SIG-M5 treated with dmso at 0.1 percent for 504 hours (cell line): ENCODE measurements around the gene TP73.

Experiments
- DNase-seq: peaks from one replicate; lab custom pipeline; 2025; ENCODE audit not compliant: unreplicated experiment; lab: John Stamatoyannopoulos, UW

Gene TP73

GRCh38 chr1:3683992-3684391 lies 31.7 kb downstream of the TP73 start:
- DNase-seq, result no peak

- no peak for DNase-seq
Measured at GRCh38 chr1:3685222-3685621, 32.9 kb downstream of the TP73 start.

GRCh38 chr1:3685906-3686305 lies 33.6 kb downstream of the TP73 start:
- DNase-seq, result no peak

- no peak for DNase-seq
Measured at GRCh38 chr1:3687504-3687903, 35.2 kb downstream of the TP73 start.

GRCh38 chr1:3688356-3689137 lies 36.2 kb downstream of the TP73 start:
- no peak for DNase-seq

GRCh38 chr1:3689138-3689750 lies 36.9 kb downstream of the TP73 start:
- DNase-seq, result no peak

GRCh38 chr1:3690282-3691065 lies 38.2 kb downstream of the TP73 start:
- no peak for DNase-seq

- DNase-seq, result no peak
Measured at GRCh38 chr1:3691421-3692204, 39.3 kb downstream of the TP73 start.

- DNase-seq, result no peak
Measured at GRCh38 chr1:3692598-3692997, 40.3 kb downstream of the TP73 start.

- no peak for DNase-seq
Measured at GRCh38 chr1:3693321-3693720, 41.0 kb downstream of the TP73 start.

- peak; percentile 10 for DNase-seq
Measured at GRCh38 chr1:3695326-3696217, 43.3 kb downstream of the TP73 start.

GRCh38 chr1:3696689-3697088 lies 44.4 kb downstream of the TP73 start:
- no peak for DNase-seq

GRCh38 chr1:3697104-3697503 lies 44.8 kb downstream of the TP73 start:
- DNase-seq, result no peak

GRCh38 chr1:3697810-3698209 lies 45.5 kb downstream of the TP73 start:
- no peak for DNase-seq

- no peak for DNase-seq
Measured at GRCh38 chr1:3698660-3699408, 46.5 kb downstream of the TP73 start.

- DNase-seq, result no peak
Measured at GRCh38 chr1:3699596-3699995, 47.3 kb downstream of the TP73 start.

- no peak for DNase-seq
Measured at GRCh38 chr1:3700631-3701030, 48.3 kb downstream of the TP73 start.

GRCh38 chr1:3702528-3702927 lies 50.2 kb downstream of the TP73 start:
- DNase-seq, result no peak

- DNase-seq, result no peak
Measured at GRCh38 chr1:3702990-3703728, 50.8 kb downstream of the TP73 start.
